Measurements from ENCODE around the gene SULT2B1.
"Not testable (repeated sequence)": the region's sequence is repeated elsewhere in the genome, so short reads cannot be mapped to it uniquely, and the experiment has no call there.

The SULT2B1 gene

DNA sequence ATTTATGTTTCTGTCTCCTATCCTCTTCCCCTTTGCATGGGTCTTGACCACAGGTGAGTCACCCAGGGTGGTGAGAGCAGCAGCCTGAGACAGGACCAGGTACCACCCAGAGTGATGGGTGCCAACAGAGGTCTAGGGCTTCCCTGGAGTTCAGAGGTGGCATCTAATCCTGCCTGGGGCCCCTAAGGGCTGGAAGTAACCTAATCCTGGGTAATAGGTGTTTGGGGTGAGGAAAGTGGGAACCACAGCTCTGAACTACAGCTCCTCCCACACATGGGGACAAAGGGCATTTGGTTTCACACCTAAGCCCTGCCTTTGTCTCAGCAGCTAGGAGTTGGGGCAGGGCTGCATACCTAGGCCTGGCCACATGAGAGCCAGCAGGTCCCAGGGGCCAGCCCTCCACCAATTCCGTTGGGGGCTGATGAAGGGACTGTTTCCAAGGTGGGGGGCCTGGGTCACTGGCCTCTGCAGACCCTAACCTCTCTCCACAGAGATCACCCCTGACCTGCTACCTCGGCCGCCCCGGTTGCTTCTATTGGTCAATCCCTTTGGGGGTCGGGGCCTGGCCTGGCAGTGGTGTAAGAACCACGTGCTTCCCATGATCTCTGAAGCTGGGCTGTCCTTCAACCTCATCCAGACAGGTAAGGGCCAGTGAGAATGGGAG lies 75.4 kb downstream of the SULT2B1 start:
- Histone ChIP-seq H3K36me3 (ENCODE audit: control insufficient read depth in 5 of 5, insufficient read depth in 5 of 5, low read length in 5 of 5) (peaks cover 0 to 34% (median 8%) of the 10 kb centered on the region in 5 donors), H3K4me3 (ENCODE audit: low read depth in 1 of 5, low read length in 5 of 5) (no peak overlapping the region), H3K4me1 (ENCODE audit: control insufficient read depth in 5 of 5, insufficient read depth in 5 of 5, low read length in 5 of 5) (peaks cover 6 to 67% (median 37%) of the 10 kb centered on the region in 5 donors)

DNA sequence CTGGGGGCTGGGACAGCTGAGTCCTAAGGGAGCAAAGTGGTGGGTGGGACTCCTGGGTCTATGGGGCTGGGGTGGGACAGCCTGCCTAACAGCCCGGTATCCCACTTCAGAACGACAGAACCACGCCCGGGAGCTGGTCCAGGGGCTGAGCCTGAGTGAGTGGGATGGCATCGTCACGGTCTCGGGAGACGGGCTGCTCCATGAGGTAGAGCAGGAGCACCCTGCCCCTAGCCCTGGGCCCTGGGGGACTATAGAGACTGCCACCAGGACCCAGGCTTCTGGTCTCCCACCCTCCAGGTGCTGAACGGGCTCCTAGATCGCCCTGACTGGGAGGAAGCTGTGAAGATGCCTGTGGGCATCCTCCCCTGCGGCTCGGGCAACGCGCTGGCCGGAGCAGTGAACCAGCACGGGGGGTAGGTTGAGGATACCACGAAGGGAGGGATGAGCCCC lies 75.9 kb downstream of the SULT2B1 start:
- Histone ChIP-seq H3K36me3 (ENCODE audit: control insufficient read depth in 5 of 5, insufficient read depth in 5 of 5, low read length in 5 of 5) (peaks cover 0 to 39% (median 13%) of the 10 kb centered on the region in 5 donors), H3K9ac (ENCODE audit: low read length in 5 of 5) (no peak overlapping the region), H3K9me3 (ENCODE audit: control insufficient read depth in 5 of 5, low read length in 5 of 5) (no peaks in the 10 kb centered on the region), H3K4me1 (ENCODE audit: control insufficient read depth in 5 of 5, insufficient read depth in 5 of 5, low read length in 5 of 5) (peaks cover 8 to 66% (median 41%) of the 10 kb centered on the region in 5 donors), H3K27ac (ENCODE audit: low read depth, low read length) (no peak overlapping the region), H3K4me3 (ENCODE audit: low read depth in 1 of 5, low read length in 5 of 5) (no peak overlapping the region), H3K27me3 (ENCODE audit: control insufficient read depth in 5 of 5, insufficient read depth in 4 of 5, low read length in 5 of 5) (no peaks in the 10 kb centered on the region)

More for the DNA sequence above, 75.4 kb downstream of the SULT2B1 start:
- H3K27ac ChIP-seq (ENCODE audit: low read depth, low read length): no peak overlapping the region
- H3K9me3 ChIP-seq (ENCODE audit: control insufficient read depth in 5 of 5, low read length in 5 of 5): no peaks in the 10 kb centered on the region
- H3K27me3 ChIP-seq (ENCODE audit: control insufficient read depth in 5 of 5, insufficient read depth in 4 of 5, low read length in 5 of 5): no peaks in the 10 kb centered on the region
- H3K9ac ChIP-seq (ENCODE audit: low read length in 5 of 5): no peak overlapping the region

GRCh38 chr19:48628486-48629296 lies 76.7 kb downstream of the SULT2B1 start:
- Histone ChIP-seq H3K9me3 (ENCODE audit: control insufficient read depth in 5 of 5, low read length in 5 of 5) (no peaks in the 10 kb centered on the region), H3K4me3 (ENCODE audit: low read depth in 1 of 5, low read length in 5 of 5) (no peak overlapping the region), H3K27me3 (ENCODE audit: control insufficient read depth in 5 of 5, insufficient read depth in 4 of 5, low read length in 5 of 5) (no peaks in the 10 kb centered on the region), H3K36me3 (ENCODE audit: control insufficient read depth in 5 of 5, insufficient read depth in 5 of 5, low read length in 5 of 5) (peaks cover 0 to 39% (median 13%) of the 10 kb centered on the region in 5 donors), H3K27ac (ENCODE audit: low read depth, low read length) (no peak overlapping the region), H3K9ac (ENCODE audit: low read length in 5 of 5) (no peak overlapping the region), H3K4me1 (ENCODE audit: control insufficient read depth in 5 of 5, insufficient read depth in 5 of 5, low read length in 5 of 5) (peaks cover 4 to 66% (median 42%) of the 10 kb centered on the region in 5 donors)

DNA sequence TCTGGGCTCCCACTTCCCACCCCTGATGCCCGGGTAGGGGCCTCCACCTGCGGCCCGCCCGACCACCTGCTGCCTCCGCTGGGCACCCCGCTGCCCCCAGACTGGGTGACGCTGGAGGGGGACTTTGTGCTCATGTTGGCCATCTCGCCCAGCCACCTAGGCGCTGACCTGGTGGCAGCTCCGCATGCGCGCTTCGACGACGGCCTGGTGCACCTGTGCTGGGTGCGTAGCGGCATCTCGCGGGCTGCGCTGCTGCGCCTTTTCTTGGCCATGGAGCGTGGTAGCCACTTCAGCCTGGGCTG lies 77.3 kb downstream of the SULT2B1 start:
- Histone ChIP-seq H3K9ac (ENCODE audit: low read length in 5 of 5) (no peak overlapping the region), H3K4me3 (ENCODE audit: low read depth in 1 of 5, low read length in 5 of 5) (no peak overlapping the region), H3K27ac (ENCODE audit: low read depth, low read length) (no peak overlapping the region), H3K36me3 (ENCODE audit: control insufficient read depth in 5 of 5, insufficient read depth in 5 of 5, low read length in 5 of 5) (peaks cover 0 to 39% (median 13%) of the 10 kb centered on the region in 5 donors), H3K4me1 (ENCODE audit: control insufficient read depth in 5 of 5, insufficient read depth in 5 of 5, low read length in 5 of 5) (peaks cover 5 to 68% (median 44%) of the 10 kb centered on the region in 5 donors), H3K27me3 (ENCODE audit: control insufficient read depth in 5 of 5, insufficient read depth in 4 of 5, low read length in 5 of 5) (no peaks in the 10 kb centered on the region), H3K9me3 (ENCODE audit: control insufficient read depth in 5 of 5, low read length in 5 of 5) (no peaks in the 10 kb centered on the region)

DNA sequence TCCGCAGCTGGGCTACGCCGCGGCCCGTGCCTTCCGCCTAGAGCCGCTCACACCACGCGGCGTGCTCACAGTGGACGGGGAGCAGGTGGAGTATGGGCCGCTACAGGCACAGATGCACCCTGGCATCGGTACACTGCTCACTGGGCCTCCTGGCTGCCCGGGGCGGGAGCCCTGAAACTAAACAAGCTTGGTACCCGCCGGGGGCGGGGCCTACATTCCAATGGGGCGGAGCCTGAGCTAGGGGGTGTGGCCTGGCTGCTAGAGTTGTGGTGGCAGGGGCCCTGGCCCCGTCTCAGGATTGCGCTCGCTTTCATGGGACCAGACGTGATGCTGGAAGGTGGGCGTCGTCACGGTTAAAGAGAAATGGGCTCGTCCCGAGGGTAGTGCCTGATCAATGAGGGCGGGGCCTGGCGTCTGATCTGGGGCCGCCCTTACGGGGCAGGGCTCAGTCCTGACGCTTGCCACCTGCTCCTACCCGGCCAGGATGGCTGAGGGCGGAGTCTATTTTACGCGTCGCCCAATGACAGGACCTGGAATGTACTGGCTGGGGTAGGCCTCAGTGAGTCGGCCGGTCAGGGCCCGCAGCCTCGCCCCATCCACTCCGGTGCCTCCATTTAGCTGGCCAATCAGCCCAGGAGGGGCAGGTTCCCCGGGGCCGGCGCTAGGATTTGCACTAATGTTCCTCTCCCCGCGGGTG lies 77.8 kb downstream of the SULT2B1 start:
- H3K9ac ChIP-seq (ENCODE audit: low read length in 5 of 5): no peak overlapping the region
- no peak overlapping the region for H3K4me3 ChIP-seq (ENCODE audit: low read depth in 1 of 5, low read length in 5 of 5)
- H3K27me3 ChIP-seq (ENCODE audit: control insufficient read depth in 5 of 5, insufficient read depth in 4 of 5, low read length in 5 of 5): no peaks in the 10 kb centered on the region
- no peaks in the 10 kb centered on the region for H3K9me3 ChIP-seq (ENCODE audit: control insufficient read depth in 5 of 5, low read length in 5 of 5)
- peak overlapping the region; percentile 41 for H3K27ac ChIP-seq (ENCODE audit: low read depth, low read length)
- peaks cover 0 to 39% (median 13%) of the 10 kb centered on the region in 5 donors for H3K36me3 ChIP-seq (ENCODE audit: control insufficient read depth in 5 of 5, insufficient read depth in 5 of 5, low read length in 5 of 5)
- H3K4me1 ChIP-seq (ENCODE audit: control insufficient read depth in 5 of 5, insufficient read depth in 5 of 5, low read length in 5 of 5): peaks cover 6 to 67% (median 44%) of the 10 kb centered on the region in 5 donors

DNA sequence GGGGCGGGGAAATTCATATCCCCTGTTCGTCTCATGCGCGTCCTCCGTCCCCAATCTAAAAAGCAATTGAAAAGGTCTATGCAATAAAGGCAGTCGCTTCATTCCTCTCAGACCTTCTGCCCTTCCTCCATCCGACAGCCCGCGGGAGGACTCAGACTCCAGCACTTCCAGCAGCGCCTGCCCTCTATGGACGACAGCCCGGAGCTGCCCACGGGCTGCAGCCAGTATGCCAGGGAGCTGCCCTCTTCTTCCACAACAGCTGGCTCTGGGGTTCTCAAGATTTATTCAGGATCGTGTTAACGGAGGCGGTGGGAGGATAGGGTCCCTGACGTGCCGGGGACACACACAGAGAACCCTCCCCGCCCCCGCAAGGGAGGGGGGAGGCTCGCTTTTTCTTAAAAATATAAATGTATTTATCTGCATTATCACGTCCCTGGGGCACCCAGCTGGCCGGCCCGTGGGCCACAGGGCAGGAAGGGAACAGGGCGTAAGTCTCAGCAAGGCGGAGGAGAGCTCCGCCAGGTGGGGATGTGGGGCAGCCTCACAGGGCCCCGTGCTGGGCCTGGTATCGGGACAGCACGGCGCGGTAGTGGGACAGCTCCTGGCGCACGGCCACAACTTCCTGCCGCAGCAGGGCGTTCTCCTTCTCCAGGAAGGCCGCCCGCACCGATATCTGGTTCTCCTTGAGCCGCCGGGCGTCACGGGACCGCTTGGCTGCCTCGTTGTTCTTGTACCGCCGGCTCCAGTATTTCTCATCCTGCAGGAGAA lies 78.5 kb downstream of the SULT2B1 start:
- Histone ChIP-seq H3K4me3 (ENCODE audit: low read depth in 1 of 5, low read length in 5 of 5) (no peak overlapping the region), H3K4me1 (ENCODE audit: control insufficient read depth in 5 of 5, insufficient read depth in 5 of 5, low read length in 5 of 5) (peaks cover 7 to 65% (median 48%) of the 10 kb centered on the region in 5 donors), H3K9me3 (ENCODE audit: control insufficient read depth in 5 of 5, low read length in 5 of 5) (no peaks in the 10 kb centered on the region), H3K27me3 (ENCODE audit: control insufficient read depth in 5 of 5, insufficient read depth in 4 of 5, low read length in 5 of 5) (no peaks in the 10 kb centered on the region), H3K9ac (ENCODE audit: low read length in 5 of 5) (peak overlapping the region in 2 of 5 donors; percentile 41 to 46), H3K36me3 (ENCODE audit: control insufficient read depth in 5 of 5, insufficient read depth in 5 of 5, low read length in 5 of 5) (peaks cover 0 to 39% (median 13%) of the 10 kb centered on the region in 5 donors), H3K27ac (ENCODE audit: low read depth, low read length) (peak overlapping the region; percentile 41)

- peak overlapping the region in 1 of 5 donors; percentile 41 for H3K9ac ChIP-seq (ENCODE audit: low read length in 5 of 5)
- peaks cover 0 to 34% (median 13%) of the 10 kb centered on the region in 5 donors for H3K36me3 ChIP-seq (ENCODE audit: control insufficient read depth in 5 of 5, insufficient read depth in 5 of 5, low read length in 5 of 5)
- no peaks in the 10 kb centered on the region for H3K9me3 ChIP-seq (ENCODE audit: control insufficient read depth in 5 of 5, low read length in 5 of 5)
- no peaks in the 10 kb centered on the region for H3K27me3 ChIP-seq (ENCODE audit: control insufficient read depth in 5 of 5, insufficient read depth in 4 of 5, low read length in 5 of 5)
- H3K4me3 ChIP-seq (ENCODE audit: low read depth in 1 of 5, low read length in 5 of 5): no peak overlapping the region
- peak overlapping the region; percentile 41 for H3K27ac ChIP-seq (ENCODE audit: low read depth, low read length)
- peaks cover 7 to 67% (median 55%) of the 10 kb centered on the region in 5 donors for H3K4me1 ChIP-seq (ENCODE audit: control insufficient read depth in 5 of 5, insufficient read depth in 5 of 5, low read length in 5 of 5)
Measured at GRCh38 chr19:48631225-48631624, 79.3 kb downstream of the SULT2B1 start.

- not testable (repeated sequence) for H3K27me3 ChIP-seq (ENCODE audit: control insufficient read depth in 5 of 5, insufficient read depth in 4 of 5, low read length in 5 of 5); H3K9me3 ChIP-seq (ENCODE audit: control insufficient read depth in 5 of 5, low read length in 5 of 5); H3K4me3 ChIP-seq (ENCODE audit: low read depth in 1 of 5, low read length in 5 of 5)
- Histone ChIP-seq H3K9ac (ENCODE audit: low read length in 5 of 5) (peak overlapping the region in 1 of 5 donors; percentile 37), H3K4me1 (ENCODE audit: control insufficient read depth in 5 of 5, insufficient read depth in 5 of 5, low read length in 5 of 5) (peaks cover 7 to 76% (median 64%) of the 10 kb centered on the region in 5 donors), H3K36me3 (ENCODE audit: control insufficient read depth in 5 of 5, insufficient read depth in 5 of 5, low read length in 5 of 5) (peaks cover 0 to 29% (median 13%) of the 10 kb centered on the region in 5 donors), H3K27ac (ENCODE audit: low read depth, low read length) (peak overlapping the region; percentile 91)
Measured at GRCh38 chr19:48632286-48632685, 80.3 kb downstream of the SULT2B1 start.

DNA sequence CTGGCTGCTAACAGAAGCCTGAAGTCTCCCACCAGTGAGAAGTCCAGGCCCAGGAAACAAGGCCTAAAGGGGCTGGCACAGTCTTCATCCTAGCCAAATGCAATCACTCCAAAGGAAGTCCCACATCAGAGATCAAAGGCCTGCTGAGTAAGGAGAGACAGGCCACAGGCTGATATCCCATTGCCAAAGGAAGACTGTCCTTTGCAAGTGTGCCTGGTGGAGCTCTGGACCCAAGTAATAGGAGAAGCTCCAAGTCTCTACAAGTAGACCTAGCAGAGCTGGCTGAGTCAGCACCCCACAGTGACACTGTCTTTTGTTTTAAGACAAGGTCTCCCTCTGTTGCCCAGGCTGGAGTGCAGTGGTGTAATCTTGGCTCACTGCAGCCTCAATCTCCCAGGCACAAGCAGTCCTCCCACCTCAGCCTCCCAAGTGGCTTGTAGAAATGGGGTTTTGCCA lies 80.7 kb downstream of the SULT2B1 start:
- H3K4me1 ChIP-seq (ENCODE audit: control insufficient read depth in 5 of 5, insufficient read depth in 5 of 5, low read length in 5 of 5): peaks cover 7 to 73% (median 65%) of the 10 kb centered on the region in 5 donors
- H3K27me3 ChIP-seq (ENCODE audit: control insufficient read depth in 5 of 5, insufficient read depth in 4 of 5, low read length in 5 of 5): no peaks in the 10 kb centered on the region
- peak overlapping the region in 1 of 5 donors; percentile 12 for H3K4me3 ChIP-seq (ENCODE audit: low read depth in 1 of 5, low read length in 5 of 5)
- H3K9ac ChIP-seq (ENCODE audit: low read length in 5 of 5): peak overlapping the region in 1 of 5 donors; percentile 37
- H3K9me3 ChIP-seq (ENCODE audit: control insufficient read depth in 5 of 5, low read length in 5 of 5): no peaks in the 10 kb centered on the region
- H3K27ac ChIP-seq (ENCODE audit: low read depth, low read length): peak overlapping the region; percentile 91
- H3K36me3 ChIP-seq (ENCODE audit: control insufficient read depth in 5 of 5, insufficient read depth in 5 of 5, low read length in 5 of 5): peaks cover 0 to 28% (median 13%) of the 10 kb centered on the region in 5 donors
